ENCODE measurements around the gene PCDHA7.
A peak's percentile ranks its signal among the peaks of the same experiment; 100 is the strongest.
"Not testable (repeated sequence)": the region's sequence is repeated elsewhere in the genome, so short reads cannot be mapped to it uniquely, and the experiment has no call there.

PCDHA7 gene

DNA sequence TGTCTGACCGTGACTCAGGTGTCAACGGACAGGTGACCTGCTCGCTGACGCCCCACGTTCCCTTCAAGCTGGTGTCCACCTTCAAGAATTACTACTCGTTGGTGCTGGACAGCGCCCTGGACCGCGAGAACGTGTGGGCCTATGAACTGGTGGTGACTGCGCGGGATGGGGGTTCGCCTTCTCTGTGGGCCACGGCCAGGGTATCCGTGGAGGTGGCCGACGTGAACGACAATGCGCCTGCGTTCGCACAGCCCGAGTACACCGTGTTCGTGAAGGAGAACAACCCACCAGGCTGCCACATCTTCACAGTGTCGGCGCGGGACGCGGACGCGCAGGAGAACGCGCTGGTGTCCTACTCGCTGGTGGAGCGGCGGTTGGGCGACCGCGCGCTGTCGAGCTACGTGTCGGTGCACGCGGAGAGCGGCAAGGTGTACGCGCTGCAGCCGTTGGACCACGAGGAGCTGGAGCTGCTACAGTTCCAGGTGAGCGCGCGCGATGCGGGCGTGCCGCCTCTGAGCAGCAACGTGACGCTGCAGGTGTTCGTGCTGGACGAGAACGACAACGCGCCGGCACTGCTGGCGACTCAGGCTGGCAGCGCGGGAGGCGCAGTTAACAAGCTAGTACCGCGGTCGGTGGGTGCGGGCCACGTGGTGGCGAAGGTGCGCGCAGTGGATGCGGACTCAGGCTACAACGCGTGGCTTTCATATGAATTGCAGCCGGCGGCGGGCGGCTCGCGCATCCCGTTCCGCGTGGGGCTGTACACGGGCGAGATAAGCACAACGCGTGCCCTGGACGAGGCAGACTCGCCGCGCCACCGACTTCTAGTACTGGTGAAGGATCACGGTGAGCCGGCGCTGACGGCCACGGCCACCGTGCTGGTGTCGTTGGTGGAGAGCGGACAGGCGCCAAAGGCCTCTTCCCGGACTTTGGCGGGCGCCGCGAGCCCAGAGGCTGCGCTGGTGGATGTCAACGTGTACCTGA, 36.4 kb downstream of the PCDHA7 start:
- no peak for TF ChIP-seq ZFX (IDR thresholded peaks at IDR 0.05)
- TF ChIP-seq, protein P1, sequence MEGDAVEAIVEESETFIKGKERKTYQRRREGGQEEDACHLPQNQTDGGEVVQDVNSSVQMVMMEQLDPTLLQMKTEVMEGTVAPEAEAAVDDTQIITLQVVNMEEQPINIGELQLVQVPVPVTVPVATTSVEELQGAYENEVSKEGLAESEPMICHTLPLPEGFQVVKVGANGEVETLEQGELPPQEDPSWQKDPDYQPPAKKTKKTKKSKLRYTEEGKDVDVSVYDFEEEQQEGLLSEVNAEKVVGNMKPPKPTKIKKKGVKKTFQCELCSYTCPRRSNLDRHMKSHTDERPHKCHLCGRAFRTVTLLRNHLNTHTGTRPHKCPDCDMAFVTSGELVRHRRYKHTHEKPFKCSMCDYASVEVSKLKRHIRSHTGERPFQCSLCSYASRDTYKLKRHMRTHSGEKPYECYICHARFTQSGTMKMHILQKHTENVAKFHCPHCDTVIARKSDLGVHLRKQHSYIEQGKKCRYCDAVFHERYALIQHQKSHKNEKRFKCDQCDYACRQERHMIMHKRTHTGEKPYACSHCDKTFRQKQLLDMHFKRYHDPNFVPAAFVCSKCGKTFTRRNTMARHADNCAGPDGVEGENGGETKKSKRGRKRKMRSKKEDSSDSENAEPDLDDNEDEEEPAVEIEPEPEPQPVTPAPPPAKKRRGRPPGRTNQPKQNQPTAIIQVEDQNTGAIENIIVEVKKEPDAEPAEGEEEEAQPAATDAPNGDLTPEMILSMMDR (conservative IDR thresholded peaks at IDR 0.05): no peak
- no peak overlapping the region for H3K27ac ChIP-seq

DNA sequence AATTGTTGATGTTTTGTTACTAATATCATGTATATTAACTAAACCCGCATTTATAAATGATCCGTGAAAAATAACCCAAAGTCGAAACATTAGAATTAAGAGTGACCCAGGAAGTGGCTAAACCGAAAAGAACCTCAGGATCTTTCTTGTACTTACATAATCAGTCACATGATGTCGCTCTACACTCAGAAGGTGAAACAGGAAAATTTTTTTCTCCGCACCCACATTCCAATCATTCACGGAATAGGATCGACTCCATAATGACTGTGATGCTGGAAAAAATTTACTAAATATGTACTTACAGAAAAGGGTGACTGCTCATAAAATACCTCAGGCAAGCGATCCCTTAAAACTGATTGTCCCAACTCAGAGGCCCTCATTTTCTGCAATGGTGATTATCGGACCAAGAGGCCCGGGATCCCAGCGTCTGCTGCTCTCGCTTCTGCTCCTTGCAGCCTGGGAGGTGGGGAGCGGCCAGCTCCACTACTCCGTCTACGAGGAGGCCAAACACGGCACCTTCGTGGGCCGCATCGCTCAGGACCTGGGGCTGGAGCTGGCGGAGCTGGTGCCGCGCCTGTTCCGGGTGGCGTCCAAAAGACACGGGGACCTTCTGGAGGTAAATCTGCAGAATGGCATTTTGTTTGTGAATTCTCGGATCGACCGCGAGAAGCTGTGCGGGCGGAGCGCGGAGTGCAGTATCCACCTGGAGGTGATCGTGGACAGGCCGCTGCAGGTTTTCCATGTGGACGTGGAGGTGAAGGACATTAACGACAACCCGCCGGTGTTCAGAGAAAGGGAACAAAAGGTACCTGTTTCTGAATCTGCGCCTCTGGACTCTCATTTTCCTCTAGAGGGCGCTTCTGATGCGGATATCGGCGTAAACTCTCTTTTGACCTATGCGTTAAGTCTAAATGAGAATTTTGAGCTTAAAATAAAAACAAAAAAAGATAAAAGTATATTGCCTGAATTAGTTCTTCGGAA, 41.3 kb downstream of the PCDHA7 start, which contains the start of gene PCDHA12:
Gene PCDHA12, plus strand, starts transcription at position 224 of the 981 bp plus-strand sequence. Its CDS starts 165 bp downstream, at position 389.
- H3K27ac ChIP-seq: no peak within 1 kb of the TSS
- TF ChIP-seq ZFX (IDR thresholded peaks at IDR 0.05): no peak
- TF ChIP-seq, protein P1 (conservative IDR thresholded peaks at IDR 0.05): peak; percentile 53

DNA sequence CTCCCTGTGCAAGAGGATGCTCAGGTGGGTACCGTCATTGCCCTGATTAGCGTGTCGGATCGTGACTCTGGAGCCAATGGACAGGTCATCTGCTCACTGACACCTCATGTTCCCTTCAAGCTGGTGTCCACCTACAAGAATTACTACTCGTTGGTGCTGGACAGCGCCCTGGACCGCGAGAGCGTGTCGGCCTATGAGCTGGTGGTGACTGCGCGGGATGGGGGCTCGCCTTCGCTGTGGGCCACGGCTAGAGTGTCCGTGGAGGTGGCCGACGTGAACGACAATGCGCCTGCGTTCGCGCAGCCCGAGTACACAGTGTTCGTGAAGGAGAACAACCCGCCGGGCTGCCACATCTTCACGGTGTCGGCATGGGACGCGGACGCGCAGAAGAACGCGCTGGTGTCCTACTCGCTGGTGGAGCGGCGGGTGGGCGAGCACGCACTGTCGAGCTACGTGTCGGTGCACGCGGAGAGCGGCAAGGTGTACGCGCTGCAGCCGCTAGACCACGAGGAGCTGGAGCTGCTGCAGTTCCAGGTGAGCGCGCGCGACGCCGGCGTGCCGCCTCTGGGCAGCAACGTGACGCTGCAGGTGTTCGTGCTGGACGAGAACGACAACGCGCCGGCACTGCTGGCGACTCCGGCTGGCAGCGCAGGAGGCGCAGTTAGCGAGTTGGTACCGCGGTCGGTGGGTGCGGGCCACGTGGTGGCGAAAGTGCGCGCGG, 42.6 kb downstream of the PCDHA7 start:
- not testable (repeated sequence) for H3K27ac ChIP-seq

DNA sequence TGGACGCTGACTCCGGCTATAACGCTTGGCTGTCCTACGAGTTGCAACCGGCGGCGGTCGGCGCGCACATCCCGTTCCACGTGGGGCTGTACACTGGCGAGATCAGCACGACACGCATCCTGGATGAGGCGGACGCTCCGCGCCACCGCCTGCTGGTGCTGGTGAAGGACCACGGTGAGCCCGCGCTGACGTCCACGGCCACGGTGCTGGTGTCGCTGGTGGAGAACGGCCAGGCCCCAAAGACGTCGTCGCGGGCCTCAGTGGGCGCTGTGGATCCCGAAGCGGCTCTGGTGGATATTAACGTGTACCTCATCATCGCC, 43.2 kb downstream of the PCDHA7 start:
- H3K27ac ChIP-seq: no peak overlapping the region
- TF ChIP-seq ZFX (IDR thresholded peaks at IDR 0.05): no peak
- TF ChIP-seq, protein P1 (conservative IDR thresholded peaks at IDR 0.05): no peak

DNA sequence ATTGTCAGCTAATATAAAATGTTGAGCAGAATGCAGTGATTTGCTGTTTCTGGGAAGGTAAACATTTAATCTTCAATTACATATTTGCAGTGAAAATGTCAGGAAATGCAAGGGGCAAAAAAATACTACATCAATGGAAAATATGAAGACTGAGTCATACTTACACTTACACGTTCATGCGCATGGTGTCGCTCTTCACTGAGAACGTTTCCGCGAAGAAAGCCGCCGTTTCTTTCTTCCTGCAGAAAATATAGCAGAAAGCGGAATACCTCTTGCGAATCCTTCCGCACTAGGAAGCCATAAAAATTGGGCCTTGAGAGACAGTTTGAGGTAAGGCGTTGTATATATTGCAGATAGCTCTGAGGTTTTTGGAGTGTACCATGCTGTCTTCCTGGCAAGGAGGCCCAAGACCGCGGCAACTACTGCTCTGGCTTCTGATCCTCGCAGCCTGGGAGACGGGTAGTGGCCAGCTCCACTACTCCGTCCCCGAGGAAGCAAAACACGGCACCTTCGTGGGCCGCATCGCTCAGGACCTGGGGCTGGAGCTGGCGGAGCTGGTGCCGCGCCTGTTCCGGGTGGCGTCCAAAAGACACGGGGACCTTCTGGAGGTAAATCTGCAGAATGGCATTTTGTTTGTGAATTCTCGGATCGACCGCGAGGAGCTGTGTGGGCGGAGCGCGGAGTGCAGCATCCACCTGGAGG, 48.0 kb downstream of the PCDHA7 start, which contains the start of gene PCDHA13:
Gene PCDHA13, plus strand, starts transcription at position 236 of the 702 bp plus-strand sequence. Its CDS starts 145 bp downstream, at position 381.
- TF ChIP-seq ZFX (IDR thresholded peaks at IDR 0.05): no peak
- TF ChIP-seq, protein P1 (conservative IDR thresholded peaks at IDR 0.05): peak; percentile 72
- H3K27ac ChIP-seq: no peak within 1 kb of the TSS

DNA sequence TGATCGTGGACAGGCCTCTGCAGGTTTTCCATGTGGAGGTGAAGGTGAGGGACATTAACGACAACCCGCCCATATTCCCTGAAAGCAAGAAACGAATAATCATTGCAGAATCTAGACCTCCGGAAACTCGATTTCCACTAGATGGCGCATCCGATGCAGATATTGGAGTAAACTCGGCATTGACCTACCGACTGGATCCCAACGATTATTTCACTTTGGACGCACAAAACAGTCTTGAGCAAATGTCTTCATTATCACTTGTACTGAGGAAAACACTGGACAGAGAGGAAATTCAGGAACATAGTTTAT, 48.5 kb downstream of the PCDHA7 start:
- H3K27ac ChIP-seq: no peak overlapping the region
- no peak for TF ChIP-seq ZFX (IDR thresholded peaks at IDR 0.05)
- TF ChIP-seq, protein P1 (conservative IDR thresholded peaks at IDR 0.05): peak; percentile 54

DNA sequence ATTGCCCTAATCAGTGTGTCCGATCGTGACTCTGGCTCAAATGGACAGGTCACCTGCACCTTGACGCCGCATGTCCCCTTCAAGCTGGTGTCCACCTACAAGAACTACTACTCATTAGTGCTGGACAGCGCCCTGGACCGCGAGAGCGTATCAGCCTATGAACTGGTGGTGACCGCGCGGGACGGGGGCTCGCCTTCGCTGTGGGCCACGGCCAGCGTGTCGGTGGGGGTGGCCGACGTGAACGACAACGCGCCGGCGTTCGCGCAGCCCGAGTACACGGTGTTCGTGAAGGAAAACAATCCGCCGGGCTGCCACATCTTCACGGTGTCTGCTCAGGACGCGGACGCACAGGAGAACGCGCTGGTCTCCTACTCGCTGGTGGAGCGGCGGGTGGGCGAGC, 49.3 kb downstream of the PCDHA7 start:
- no peak overlapping the region for H3K27ac ChIP-seq

More for the DNA sequence above, 49.3 kb downstream of the PCDHA7 start:
- TF ChIP-seq, protein P1 (conservative IDR thresholded peaks at IDR 0.05): no peak
- TF ChIP-seq ZFX (IDR thresholded peaks at IDR 0.05): no peak
